ENCODE data around the gene XIRP1. TPM values are rescaled to one million over a fixed set of nuclear protein-coding genes. Genes with fewer than 3 reads are reported as not detected.

The XIRP1 gene
- total and polyA plus RNA-seq, 2 experiments from 2014 or later: not detected

- H2AFZ ChIP-seq: no peak overlapping the region
- H3K27me3 ChIP-seq (ENCODE audit: insufficient read depth): no peaks in the 10 kb centered on the region; the same call in 1 of the 2 replicates
- Mint-ChIP-seq H3K9me3 (no peaks in the 10 kb centered on the region; the same call in 2 of the 3 replicates), H3K4me1 (no peaks in the 10 kb centered on the region), H3K27me3 (ENCODE audit: insufficient read depth, low read depth, poor library complexity) (peaks cover 4% of the 10 kb centered on the region), H3K27ac (no peak overlapping the region), H3K4me3 (no peak overlapping the region), H3K36me3 (ENCODE audit: low read depth) (no peaks in the 10 kb centered on the region)
- H4K20me1 ChIP-seq (replicated peaks; ENCODE audit: insufficient read depth): no peaks in the 10 kb centered on the region
- no peaks in the 10 kb centered on the region for H3K36me3 ChIP-seq (ENCODE audit: insufficient read depth)
- 0 out of 2 replicates have a peak, but pooled peaks cover 7% of the 10 kb centered on the region for H3K9me2 ChIP-seq (ENCODE audit: insufficient read depth)
- DNase-seq (ENCODE audit: low spot score) (no peak), ATAC-seq (no peak)
- no peaks in the 10 kb centered on the region for H3K79me2 ChIP-seq (replicated peaks; ENCODE audit: insufficient read depth)
- TF ChIP-seq ZNF114 (CRISPR knock-in tag; IDR thresholded peaks at IDR 0.05): no peak
- no peak for TF ChIP-seq EZH2 (IDR thresholded peaks at IDR 0.05; ENCODE audit: low read depth, unreplicated experiment)
- TF ChIP-seq ETS1 (IDR thresholded peaks at IDR 0.05): no peak
- no peak for TF ChIP-seq STAT1 (IDR thresholded peaks at IDR 0.05; ENCODE audit: unreplicated experiment)
- no peak for TF ChIP-seq CTCF (conservative IDR thresholded peaks at IDR 0.05; ENCODE audit: low read depth in 2 of 2)
- TF ChIP-seq CREB1 (CRISPR knock-in tag; IDR thresholded peaks at IDR 0.05; ENCODE audit: low read depth): no peak
- no peak for TF ChIP-seq JUNB (IDR thresholded peaks at IDR 0.05; ENCODE audit: unreplicated experiment)
- no peak for TF ChIP-seq POLR2AphosphoS5 (IDR thresholded peaks at IDR 0.05; ENCODE audit: low read depth)
- no peak for TF ChIP-seq EZH2phosphoT487 (IDR thresholded peaks at IDR 0.05; ENCODE audit: unreplicated experiment)
- TF ChIP-seq, protein P1, sequence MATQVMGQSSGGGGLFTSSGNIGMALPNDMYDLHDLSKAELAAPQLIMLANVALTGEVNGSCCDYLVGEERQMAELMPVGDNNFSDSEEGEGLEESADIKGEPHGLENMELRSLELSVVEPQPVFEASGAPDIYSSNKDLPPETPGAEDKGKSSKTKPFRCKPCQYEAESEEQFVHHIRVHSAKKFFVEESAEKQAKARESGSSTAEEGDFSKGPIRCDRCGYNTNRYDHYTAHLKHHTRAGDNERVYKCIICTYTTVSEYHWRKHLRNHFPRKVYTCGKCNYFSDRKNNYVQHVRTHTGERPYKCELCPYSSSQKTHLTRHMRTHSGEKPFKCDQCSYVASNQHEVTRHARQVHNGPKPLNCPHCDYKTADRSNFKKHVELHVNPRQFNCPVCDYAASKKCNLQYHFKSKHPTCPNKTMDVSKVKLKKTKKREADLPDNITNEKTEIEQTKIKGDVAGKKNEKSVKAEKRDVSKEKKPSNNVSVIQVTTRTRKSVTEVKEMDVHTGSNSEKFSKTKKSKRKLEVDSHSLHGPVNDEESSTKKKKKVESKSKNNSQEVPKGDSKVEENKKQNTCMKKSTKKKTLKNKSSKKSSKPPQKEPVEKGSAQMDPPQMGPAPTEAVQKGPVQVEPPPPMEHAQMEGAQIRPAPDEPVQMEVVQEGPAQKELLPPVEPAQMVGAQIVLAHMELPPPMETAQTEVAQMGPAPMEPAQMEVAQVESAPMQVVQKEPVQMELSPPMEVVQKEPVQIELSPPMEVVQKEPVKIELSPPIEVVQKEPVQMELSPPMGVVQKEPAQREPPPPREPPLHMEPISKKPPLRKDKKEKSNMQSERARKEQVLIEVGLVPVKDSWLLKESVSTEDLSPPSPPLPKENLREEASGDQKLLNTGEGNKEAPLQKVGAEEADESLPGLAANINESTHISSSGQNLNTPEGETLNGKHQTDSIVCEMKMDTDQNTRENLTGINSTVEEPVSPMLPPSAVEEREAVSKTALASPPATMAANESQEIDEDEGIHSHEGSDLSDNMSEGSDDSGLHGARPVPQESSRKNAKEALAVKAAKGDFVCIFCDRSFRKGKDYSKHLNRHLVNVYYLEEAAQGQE (IDR thresholded peaks at IDR 0.05; ENCODE audit: unreplicated experiment): no peak
- TF ChIP-seq ZNF331 (CRISPR knock-in tag; IDR thresholded peaks at IDR 0.05; ENCODE audit: low read depth): no peak
- TF ChIP-seq, protein P2, sequence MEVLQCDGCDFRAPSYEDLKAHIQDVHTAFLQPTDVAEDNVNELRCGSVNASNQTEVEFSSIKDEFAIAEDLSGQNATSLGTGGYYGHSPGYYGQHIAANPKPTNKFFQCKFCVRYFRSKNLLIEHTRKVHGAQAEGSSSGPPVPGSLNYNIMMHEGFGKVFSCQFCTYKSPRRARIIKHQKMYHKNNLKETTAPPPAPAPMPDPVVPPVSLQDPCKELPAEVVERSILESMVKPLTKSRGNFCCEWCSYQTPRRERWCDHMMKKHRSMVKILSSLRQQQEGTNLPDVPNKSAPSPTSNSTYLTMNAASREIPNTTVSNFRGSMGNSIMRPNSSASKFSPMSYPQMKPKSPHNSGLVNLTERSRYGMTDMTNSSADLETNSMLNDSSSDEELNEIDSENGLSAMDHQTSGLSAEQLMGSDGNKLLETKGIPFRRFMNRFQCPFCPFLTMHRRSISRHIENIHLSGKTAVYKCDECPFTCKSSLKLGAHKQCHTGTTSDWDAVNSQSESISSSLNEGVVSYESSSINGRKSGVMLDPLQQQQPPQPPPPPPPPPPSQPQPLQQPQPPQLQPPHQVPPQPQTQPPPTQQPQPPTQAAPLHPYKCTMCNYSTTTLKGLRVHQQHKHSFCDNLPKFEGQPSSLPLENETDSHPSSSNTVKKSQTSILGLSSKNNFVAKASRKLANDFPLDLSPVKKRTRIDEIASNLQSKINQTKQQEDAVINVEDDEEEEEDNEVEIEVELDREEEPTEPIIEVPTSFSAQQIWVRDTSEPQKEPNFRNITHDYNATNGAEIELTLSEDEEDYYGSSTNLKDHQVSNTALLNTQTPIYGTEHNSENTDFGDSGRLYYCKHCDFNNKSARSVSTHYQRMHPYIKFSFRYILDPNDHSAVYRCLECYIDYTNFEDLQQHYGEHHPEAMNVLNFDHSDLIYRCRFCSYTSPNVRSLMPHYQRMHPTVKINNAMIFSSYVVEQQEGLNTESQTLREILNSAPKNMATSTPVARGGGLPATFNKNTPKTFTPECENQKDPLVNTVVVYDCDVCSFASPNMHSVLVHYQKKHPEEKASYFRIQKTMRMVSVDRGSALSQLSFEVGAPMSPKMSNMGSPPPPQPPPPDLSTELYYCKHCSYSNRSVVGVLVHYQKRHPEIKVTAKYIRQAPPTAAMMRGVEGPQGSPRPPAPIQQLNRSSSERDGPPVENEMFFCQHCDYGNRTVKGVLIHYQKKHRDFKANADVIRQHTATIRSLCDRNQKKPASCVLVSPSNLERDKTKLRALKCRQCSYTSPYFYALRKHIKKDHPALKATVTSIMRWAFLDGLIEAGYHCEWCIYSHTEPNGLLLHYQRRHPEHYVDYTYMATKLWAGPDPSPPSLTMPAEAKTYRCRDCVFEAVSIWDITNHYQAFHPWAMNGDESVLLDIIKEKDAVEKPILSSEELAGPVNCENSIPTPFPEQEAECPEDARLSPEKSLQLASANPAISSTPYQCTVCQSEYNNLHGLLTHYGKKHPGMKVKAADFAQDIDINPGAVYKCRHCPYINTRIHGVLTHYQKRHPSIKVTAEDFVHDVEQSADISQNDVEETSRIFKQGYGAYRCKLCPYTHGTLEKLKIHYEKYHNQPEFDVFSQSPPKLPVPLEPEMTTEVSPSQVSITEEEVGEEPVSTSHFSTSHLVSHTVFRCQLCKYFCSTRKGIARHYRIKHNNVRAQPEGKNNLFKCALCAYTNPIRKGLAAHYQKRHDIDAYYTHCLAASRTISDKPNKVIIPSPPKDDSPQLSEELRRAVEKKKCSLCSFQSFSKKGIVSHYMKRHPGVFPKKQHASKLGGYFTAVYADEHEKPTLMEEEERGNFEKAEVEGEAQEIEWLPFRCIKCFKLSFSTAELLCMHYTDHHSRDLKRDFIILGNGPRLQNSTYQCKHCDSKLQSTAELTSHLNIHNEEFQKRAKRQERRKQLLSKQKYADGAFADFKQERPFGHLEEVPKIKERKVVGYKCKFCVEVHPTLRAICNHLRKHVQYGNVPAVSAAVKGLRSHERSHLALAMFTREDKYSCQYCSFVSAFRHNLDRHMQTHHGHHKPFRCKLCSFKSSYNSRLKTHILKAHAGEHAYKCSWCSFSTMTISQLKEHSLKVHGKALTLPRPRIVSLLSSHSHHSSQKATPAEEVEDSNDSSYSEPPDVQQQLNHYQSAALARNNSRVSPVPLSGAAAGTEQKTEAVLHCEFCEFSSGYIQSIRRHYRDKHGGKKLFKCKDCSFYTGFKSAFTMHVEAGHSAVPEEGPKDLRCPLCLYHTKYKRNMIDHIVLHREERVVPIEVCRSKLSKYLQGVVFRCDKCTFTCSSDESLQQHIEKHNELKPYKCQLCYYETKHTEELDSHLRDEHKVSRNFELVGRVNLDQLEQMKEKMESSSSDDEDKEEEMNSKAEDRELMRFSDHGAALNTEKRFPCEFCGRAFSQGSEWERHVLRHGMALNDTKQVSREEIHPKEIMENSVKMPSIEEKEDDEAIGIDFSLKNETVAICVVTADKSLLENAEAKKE (CRISPR knock-in tag; IDR thresholded peaks at IDR 0.05): no peak
- no peak for TF ChIP-seq NANOG (IDR thresholded peaks at IDR 0.05; ENCODE audit: borderline replicate concordance)
- H3K4me1 ChIP-seq (ENCODE audit: insufficient read depth): no peaks in the 10 kb centered on the region
- H3K4me2 ChIP-seq: no peak overlapping the region
- H3F3A ChIP-seq (replicated peaks; ENCODE audit: low read depth): no peaks in the 10 kb centered on the region
- H3K27ac ChIP-seq (ENCODE audit: low read depth): no peak overlapping the region
- H3K4me3 ChIP-seq: no peak overlapping the region
Measured at GRCh38 chr3:39219702-39220101, 27.3 kb upstream of the XIRP1 start.

All from GM23338 (cell line).